Immature natural killer cell (primary cell): ENCODE measurements around the gene SFSWAP. TPM values are rescaled to one million over a fixed set of nuclear protein-coding genes. Genes with fewer than 3 reads are reported as not detected.

ENCODE experiments used
- DNase-seq, 3 donors: peaks; one replicate each; pipeline ENCODE4 v3.0.0; 2022; ENCODE audit warnings: mixed read lengths in 1 of 3
- H3K27ac Mint-ChIP-seq, 6 donors: one replicate each; pipeline ENCODE4 v1.8.0; 2020; ENCODE audit warnings: mixed read lengths in 6 of 6, mild to moderate bottlenecking in 5 of 6, inconsistent platforms in 4 of 6, moderate library complexity in 3 of 6
- H3K27me3 Mint-ChIP-seq, 3 donors: one replicate each; pipeline ENCODE4 v1.8.0; 2020 to 2021; ENCODE audit warnings: low read depth in 3 of 3, mild to moderate bottlenecking in 3 of 3, mixed read lengths in 3 of 3, moderate library complexity in 3 of 3, inconsistent platforms in 1 of 3
- H3K36me3 Mint-ChIP-seq, 3 donors: one replicate each; pipeline ENCODE4 v1.8.0; 2020; ENCODE audit warnings: mixed read lengths in 3 of 3, inconsistent platforms in 2 of 3, mild to moderate bottlenecking in 2 of 3
- H3K4me1 Mint-ChIP-seq, 2 donors: one replicate each; pipeline ENCODE4 v1.8.0; 2020; ENCODE audit warnings: inconsistent platforms in 2 of 2, mild to moderate bottlenecking in 2 of 2, mixed read lengths in 2 of 2, moderate library complexity in 1 of 2
- H3K4me3 Mint-ChIP-seq, 5 donors: one replicate each; pipeline ENCODE4 v1.8.0; 2020; ENCODE audit warnings: mild to moderate bottlenecking in 5 of 5, mixed read lengths in 5 of 5, inconsistent platforms in 3 of 5, moderate library complexity in 3 of 5
- H3K9me3 Mint-ChIP-seq, 6 donors: one replicate each; pipeline ENCODE4 v1.8.0; 2020; ENCODE audit warnings: mild to moderate bottlenecking in 6 of 6, mixed read lengths in 6 of 6, inconsistent platforms in 4 of 6, moderate library complexity in 3 of 6
- polyA plus RNA-seq, 3 donors: library from polyadenylated mRNA; unstranded; fragments of 300-500 nt; fragmentation: Illumina TruSeq; gene quantifications; one replicate each; pipeline ENCODE4 v1.2.3, GENCODE V29; 2021

SFSWAP gene
- polyA plus RNA-seq, 3 donors from 2014 or later, result 6.0 to 26.2 (median 16.6) TPM

DNA sequence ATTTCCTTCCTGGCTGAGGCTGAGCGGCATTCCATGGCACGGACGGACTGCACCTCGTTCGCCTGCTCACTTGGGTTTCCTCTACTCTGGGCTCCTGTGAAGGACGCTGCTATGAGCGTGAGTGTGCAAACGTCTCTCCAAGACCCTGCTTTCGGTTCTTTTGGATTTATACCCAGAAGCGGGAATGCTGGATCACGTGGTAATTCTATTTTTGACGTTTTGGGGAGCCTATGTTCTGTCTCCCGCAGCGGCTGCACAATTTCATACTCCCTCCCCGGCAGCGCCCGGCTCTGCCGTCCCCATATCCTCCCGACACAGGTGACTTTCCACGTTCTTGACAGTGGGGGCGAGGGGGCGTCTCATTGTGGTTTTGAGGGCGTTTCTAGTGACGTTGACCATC, 137.9 kb downstream of the SFSWAP start:
- Mint-ChIP-seq H3K36me3 (no peaks in the 10 kb centered on the region), H3K27ac (no peak overlapping the region), H3K4me1 (no peaks in the 10 kb centered on the region), H3K9me3 (no peaks in the 10 kb centered on the region), H3K4me3 (no peak overlapping the region), H3K27me3 (peaks cover 0 to 2% (median 0%) of the 10 kb centered on the region in 3 donors)
- no peak for DNase-seq

Other genes starting within 250 kb of the SFSWAP start
- under 1 TPM in 1 of 3 donors, not detected in 2; 0.72 TPM for gene MMP17, start 117.3 kb downstream of the SFSWAP start, polyA plus RNA-seq
- 1 to 10 TPM in 1 of 3 donors, under 1 TPM in 1, not detected in 1; 0.36 to 1.2 TPM for gene ULK1, start 183.5 kb downstream of the SFSWAP start, polyA plus RNA-seq
- 10 to 100 TPM in 1 of 3 donors, 1 to 10 TPM in 2; 4.4 to 14.5 (median 6.2) TPM for gene PUS1, start 218.2 kb downstream of the SFSWAP start, polyA plus RNA-seq
- gene EP400, start 238.9 kb downstream of the SFSWAP start, polyA plus RNA-seq, result 1 to 10 TPM in 1 of 3 donors, under 1 TPM in 2; 0.05 to 4.1 (median 0.74) TPM